8988T (cell line): ENCODE data around the gene CNGA3.
"Not testable (repeated sequence)": the region's sequence is repeated elsewhere in the genome, so short reads cannot be mapped to it uniquely, and the experiment has no call there.

Experiments
- DNase-seq: peaks from one replicate; pipeline ENCODE4 v3.0.0; 2011

The CNGA3 gene

DNA sequence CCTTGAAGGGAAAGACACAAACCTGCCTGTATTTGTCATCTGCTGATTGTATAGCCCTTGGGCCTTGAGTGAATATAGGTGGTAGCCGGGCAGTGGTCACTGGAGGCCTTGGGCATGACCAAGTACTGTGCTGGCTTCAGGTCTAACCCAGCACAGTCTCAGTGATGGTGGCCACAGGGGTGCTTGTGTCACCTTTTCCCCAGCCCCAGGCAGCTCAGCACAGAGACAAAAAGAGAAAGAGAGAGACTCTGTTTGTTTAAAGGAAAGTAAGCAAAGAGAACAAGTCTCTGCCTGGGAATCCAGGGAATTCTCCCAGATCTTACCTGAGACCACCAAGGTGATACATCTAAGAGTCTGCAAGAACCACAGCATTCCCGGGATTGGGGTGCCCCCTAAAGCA is 59.0 kb downstream of the CNGA3 start:
- no peak for DNase-seq

DNA sequence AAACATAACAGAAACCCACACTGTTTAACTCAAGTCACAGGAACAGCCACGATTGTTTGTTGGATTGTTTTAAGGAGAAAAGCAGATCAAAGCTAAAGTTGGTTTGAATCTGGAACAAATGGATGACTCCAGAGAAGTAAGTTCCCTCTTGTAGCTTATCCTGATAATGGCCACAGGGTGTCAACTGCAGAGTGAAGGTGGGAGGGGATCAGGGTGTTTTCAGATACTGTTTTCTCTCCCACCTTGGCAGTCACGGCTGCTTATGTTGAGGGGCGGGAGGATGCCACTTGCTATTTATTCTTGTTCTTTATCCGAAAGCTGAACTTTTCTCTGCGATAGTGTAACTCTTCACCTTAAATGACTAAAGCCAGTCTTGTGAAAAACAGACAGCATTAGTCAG is 61.9 kb downstream of the CNGA3 start:
- no peak for DNase-seq

DNA sequence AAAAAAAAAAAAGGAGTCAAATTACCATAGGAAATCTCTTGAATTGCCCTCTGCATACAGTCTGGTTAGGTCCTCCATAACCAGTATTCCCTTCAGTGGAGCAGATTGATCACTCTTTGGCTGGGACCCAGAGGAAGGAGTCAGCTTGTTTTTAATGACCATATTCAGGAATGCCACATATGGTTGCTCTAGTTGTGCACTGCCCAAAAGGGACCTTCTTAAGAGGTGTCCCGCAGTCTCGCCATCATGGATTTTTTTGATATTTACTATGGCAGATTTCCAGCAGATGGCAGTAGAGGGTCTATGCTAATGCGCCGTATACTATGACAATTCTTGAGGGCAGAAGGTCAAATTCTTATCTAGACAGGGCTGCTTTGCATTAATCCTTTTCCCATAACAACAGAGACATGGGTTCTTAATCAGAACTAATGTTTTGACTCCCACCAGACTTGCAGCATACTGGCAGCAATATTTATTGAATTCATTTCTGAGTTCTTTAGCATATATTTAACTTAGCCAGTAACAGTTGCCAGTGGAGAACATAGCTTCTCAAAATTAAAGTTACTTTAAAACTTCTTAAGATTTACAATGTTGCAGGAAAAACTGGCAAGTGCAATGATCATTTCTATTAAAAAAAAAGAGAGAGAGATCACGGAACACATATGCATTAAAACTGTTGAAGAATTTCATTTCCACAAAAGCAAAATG is 66.6 kb downstream of the CNGA3 start:
- no peak for DNase-seq

DNA sequence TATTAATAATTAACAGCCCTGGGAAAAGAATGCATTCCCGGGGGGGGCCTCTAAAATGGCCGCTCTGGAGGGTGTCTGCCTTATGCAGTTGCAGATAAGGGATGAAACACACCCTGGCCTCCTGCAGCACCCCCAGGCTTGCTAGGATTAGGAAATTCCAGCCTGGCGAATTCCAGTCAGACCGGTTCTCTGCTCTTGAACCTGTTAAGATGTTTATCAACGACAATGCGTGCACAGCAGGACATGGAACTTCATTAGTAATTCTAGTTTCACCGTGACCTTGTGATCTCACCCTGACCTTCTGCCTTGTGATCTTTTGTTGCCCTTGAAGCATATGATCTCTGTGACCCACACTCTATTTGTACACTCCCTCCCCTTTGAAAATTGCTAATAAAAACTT is 68.0 kb downstream of the CNGA3 start:
- not testable (repeated sequence) for DNase-seq

DNA sequence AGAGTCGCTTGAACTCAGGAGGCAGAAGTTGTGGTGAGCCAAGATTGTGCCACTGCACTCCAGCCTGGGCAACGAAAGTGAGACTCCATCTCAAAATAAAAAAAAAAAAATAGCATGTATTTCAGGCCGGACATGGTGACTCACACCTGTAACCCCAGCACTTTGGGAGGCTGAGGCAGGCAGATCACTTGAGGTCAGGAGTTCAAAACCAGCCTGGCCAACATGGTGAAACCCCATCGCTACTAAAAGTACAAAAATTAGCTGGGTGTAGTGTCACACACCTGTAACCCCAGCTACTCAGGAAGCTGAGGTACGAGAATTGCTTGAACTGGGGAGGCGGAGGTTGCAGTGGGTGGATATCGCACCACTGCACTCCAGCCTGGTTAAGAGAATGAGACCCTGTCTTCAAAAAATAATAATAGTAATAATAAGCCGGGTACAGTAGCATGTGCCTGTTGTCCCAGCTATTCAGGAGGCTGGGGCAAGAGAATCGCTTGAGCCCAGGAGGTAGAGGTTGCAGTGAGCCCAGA is 69.5 kb downstream of the CNGA3 start:
- DNase-seq, result not testable (repeated sequence)

DNA sequence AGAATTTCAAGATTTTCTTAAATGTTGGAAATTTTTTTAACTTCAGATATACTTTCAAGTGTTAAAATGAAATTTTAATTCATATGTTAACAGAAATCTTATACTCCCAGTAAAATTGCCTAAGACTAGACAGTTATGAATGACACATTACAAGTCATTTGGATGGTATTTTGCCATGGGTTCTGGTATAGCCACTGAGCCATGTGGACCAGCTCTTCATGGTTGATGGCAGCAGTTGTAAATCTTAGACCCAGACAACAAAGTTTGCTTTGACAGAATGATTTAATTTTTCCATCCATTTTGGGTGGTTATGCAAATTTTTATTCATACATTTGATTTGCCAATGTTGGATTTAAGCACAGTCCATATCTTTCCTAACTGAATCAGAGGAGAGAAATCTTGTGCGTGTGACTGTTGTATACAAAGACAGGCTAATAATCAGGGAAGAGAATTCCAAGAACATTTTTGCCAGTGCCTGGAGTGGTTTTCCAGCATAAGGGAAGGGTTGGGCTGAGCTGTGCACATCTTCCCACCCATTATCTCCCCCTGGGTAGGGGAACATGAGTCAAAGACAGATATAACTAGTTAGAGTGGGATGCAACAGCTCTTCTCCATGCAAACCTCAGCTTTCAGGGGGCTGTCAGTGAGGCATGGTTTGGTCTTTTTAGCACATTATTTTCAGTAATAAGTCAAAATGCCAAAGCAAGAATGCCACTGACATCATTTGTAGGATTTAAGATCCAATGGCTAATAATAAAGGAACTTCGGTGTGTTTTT is 70.3 kb downstream of the CNGA3 start:
- no peak for DNase-seq

DNA sequence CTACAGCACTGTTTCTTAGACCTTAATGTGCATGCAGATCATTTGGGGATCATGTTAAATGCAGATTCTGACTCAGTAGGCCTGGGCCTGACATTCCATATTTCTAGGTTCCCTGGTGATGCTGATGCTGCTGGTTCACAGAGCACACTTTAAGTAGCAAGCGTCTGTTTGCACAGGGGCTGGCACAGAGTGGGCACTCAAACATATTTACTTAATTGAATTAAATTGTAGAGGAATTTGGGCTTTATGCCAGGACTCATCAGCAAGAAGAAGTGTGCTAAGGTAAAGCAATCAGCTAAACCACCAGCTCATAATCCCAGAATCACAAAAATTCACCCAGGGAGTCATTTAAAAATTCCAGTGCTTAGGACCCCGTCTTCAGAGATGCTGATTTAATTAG is 73.3 kb downstream of the CNGA3 start:
- DNase-seq, result no peak

DNA sequence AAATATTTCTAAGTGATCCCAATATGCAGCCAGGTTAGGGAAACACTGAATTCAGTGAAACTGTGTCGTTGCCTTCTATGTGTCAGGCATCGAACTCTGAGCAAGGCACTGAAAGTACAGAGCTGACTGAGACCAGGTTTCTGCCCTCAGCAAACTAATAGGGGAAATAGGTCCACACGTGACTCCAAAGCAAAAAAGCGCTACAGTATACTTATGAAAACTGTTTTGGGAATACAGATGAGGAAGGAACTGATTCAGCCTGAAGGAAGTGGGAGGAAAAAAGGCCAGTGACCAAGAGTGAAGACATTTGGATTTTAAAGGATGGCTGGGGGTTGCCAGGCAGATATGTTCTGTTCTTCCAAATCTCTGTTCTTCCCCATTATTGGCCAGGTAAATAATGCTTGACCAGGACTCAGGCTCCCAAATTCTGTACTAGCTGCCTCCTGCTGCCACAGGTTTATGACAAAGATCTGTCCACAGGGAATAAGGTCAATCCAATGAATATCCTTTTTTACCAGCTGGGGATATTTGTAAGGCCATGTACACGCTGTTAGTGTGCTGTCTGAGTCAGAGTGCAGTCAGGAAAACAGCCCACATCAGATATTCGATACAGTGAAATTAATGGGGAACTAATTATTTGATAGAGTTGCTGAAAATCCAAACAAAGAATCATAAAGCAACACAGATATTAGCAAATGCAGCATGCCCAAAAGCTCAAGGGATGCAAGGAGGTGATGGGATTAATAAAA is 73.9 kb downstream of the CNGA3 start:
- DNase-seq, result no peak

DNA sequence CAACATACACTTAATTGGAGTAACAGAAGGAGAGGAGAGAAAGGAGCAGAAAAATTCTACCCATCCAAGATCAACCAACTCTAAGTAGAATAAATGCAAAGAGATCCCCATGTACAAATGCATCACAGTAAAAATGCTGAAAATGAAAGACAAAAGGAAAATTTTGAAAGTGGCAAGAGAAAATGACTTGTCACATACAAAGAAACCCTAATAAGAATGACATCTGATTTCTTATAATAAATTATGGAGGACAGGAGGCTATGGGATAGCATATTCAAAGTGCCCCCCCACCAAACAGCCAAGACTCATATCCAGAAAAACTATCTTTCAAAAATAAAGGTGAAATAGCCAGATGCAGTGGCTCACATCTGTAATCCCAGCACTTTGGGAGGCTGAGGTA is 76.2 kb downstream of the CNGA3 start:
- no peak for DNase-seq

DNA sequence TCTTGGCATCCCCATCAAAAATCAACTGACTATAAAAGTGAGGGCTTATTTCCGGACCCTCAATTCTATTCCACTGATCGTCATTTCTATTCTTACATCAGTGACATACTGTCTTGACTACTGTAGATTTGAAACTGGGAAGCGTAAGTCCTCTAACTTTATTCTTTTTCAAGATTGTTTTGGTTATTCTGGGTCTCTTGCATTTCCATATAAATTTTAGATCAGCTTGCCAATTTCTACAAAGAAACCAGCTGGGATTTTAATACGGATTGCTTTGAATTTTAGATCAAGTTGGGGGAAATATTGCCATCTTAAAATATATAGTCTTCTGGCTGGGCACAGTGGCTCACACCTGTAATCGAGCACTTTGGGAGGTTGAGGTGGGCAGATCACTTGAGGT is 80.5 kb downstream of the CNGA3 start:
- DNase-seq, result no peak

DNA sequence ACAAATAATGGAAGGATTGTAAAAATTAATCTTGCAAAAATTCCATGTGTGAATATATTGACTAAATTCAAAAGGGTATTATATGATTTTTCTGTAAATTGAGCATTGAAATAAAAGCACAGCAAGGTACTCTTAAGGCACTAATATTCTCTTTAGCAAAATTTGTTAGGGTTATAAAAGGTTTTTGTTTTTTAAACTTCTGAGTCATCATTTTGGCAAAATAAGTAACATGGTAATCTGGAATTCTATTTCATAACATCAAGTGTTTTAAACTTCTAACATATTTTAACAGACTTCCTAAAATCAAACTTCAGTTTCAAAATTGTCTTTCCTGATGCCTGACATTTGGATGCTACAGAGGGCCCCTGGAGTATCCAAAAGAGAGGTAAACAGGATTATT is 85.9 kb downstream of the CNGA3 start:
- no peak for DNase-seq

DNA sequence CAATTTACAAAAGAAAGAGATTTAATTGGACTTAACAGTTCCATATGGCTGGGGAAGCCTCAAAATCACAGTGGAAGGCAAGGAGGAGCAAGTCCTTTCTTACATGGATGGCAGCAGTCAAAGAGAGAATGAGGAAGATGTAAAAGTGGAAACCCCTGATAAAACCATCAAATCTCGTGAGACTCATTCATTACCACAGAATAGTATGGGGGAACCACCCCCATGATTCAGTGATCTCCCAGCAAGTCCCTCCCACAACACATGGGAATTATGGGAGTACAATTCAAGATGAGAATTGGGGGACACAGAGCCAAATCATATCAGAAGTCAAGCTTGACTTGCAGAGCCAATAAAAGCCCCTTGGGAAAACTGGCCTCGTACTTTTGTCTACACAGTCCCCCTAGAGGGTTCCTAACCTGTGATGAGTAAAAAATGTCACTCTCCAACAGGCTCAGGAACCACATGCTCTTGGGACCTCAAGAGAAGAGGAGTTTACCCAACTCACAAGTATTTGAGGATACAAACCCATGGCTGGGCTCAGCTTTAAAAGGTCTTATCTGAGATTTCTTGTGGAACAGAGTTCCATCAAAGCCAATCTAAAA is 87.2 kb downstream of the CNGA3 start:
- no peak for DNase-seq

DNA sequence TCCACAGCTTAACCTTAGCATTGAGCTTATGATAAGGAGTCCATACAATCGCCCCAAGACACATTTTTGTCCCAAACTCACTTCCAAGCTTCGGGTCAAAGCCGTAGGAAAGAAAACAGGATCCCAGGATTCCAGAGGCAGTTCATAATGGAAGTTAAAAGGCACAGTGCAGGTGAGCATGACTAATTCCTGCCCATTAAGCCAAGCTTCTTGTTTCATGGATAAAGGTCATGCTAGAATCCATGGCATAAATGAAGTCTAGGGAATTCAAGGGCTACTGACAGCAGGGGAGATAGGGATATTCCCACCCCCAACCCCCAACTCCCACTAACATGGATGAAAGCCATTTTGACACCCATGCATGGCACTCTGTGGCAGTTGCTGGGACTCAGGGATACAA is 88.2 kb downstream of the CNGA3 start:
- DNase-seq, result no peak

DNA sequence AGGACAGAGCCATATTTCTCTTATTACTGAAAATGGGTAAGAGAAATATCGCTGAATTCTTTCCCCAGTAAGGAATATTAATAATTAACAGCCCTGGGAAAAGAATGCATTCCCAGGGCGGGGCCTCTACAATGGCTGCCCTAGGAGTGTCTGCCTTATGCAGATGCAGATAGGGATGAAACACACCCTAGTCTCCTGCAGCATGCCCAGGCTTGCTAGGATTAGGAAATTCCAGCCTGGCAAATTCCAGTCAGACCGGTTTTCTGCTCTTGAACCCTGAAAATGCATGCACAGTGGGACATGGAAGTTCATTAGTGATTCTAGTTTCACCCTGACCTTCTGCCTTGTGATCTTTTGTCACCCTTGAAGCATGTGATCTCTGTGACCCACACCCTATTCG is 89.4 kb downstream of the CNGA3 start:
- DNase-seq, result not testable (repeated sequence)

DNA sequence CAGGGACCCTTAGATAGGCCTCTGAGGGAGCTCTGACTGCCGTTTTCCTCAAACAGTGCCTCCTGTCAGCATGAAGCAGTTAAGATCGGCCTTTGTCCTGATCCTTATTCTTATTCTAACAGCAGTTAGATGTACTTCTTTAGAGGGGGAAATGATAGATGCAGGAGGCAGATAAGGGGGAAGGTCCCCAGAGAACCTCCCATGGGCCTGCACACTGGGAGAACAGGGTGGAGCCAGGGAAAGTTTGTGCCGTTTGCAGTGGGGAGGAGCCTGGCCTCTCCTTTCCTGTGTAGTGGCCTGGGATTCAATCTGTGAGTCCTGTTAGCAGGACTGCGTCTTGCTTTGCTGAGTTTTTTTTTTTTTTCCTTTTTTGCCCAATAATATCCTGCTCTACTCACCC is 90.5 kb downstream of the CNGA3 start:
- DNase-seq, result no peak

DNA sequence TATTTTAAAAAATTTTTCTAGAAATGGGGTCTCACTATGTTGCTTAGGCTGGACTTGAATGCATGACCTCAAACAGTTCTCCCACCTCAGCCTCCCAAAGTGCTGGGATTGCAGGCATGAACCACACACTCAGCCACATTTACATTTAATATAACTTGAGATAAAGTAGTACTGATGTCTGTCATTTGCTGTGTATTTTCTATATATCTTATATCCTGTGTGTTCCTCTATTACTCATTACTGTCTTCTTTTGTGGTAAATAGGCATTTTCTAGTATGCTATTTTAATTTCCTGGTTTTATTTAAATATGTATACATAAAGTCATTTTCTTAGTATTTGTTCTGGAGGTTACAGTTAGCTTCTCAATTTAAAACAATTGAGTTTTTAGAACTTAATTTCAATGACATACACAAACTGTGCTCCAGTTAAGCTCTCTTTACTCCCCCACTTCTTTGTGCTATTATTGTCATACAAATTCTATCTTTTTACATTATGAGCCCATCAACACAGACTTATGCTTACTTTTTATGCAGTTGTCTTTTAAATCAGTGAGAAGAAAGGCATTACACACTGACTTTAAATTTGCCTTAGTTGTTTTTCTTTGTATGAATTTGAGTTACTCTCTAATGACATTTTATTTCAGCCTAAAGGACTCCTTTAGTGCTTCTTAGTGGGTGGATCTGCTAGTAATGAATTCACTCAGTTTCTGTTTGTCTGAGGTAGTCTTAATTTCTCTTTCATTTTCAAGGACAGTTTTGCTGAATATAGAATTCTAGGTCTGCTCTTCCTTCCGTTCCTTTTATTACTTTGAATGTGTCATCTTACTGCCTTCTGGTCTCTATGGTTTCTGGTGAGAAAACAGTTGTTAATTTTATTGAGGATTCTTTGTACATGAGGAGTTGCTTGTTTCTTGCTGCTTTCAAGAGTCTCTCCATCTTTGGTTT is 92.2 kb downstream of the CNGA3 start:
- DNase-seq, result no peak

DNA sequence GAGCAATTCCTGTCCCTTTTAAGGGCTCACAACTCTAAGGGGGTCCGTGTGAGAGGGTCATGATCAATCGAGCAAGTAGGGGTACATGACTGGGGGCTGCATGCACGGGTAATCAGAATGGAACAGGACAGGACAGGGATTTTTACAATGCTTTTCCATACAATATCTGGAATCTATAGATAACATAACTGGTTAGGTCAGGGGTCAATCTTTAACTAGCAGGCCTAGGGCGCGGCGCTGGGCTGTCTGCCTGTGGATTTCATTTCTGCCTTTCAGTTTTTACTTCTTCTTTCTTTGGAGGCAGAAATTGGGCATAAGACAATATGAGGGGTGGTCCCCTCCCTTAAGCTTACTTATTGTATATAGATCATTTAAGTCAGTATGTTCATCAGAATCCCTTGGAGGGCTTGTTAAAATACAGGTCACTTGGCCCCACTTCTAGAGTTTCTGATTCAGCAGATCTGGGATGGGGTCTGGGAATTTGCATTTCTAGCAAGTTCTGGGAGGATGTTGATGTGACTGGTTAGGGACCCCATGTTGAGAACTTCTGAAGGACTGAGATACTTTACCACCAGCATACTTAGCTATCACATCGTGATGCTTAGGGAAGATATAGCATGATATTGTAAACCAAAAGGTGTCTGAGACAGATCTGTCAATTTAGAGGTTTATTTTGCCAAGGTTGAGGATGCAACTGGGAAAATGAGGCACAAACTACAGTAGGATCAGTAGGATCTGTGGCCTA is 95.6 kb downstream of the CNGA3 start:
- no peak for DNase-seq

DNA sequence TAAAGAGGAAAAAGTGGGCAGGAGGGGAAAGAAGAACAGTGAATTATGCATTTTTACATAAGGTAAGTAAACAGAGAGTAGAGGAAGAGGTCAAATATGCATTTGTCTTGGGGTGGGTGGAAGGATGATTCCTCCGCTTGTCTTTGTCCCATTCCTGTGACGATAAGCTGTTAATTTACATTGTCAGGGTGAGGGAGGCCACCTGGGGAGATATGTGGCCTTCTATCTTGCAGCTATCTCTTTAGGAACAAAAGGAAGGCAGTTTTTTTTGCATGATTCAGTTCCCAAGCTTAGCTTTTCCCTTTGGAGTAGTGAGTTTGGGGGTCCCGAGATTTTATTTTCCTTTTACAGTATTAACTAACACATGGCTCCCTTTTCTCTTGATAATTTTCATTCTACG is 96.2 kb downstream of the CNGA3 start:
- no peak for DNase-seq

DNA sequence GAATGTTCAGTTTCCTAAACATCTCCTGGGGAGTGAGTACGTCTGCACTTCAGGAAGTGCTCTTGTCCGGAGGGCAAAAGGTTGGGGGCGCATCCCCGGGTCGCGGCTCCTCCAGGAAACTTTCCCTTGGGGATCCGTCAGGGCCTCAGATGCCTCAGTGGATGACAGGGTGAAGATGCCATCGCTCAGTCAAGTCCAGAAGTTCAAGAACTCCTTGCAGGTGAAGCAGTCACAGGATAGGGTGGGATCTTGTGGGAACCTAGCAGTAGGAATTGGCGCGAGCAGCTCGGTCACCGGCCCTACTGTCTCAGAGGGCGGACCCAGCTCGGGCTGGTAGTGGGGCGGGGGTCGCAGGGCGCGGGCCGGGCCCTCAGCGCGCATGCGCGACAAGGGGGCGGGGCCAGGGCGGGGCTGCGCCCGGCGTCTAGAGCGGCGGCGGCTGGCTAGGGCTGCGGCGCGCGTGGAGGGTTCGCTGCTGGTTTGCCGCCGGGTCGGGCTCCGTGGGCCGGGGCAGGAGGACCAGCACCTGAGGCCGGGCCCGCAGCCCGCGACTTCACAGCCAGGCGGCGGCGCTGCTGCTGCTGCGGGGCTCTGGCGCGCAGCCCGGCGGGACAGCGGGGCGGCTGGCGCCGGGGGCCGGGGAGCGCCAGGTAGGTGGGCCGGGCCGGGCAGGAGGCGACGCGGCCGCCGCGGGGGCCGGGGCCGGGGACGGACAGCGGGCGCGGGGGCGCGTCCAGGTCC is 98.3 kb downstream of the CNGA3 start, which contains the start of gene INPP4A:
Gene INPP4A (plus strand): TSS at position 423 of the 741 bp plus-strand sequence. CDS start 75,191 bp downstream, outside the sequence.
- peak; percentile 65 for DNase-seq

DNA sequence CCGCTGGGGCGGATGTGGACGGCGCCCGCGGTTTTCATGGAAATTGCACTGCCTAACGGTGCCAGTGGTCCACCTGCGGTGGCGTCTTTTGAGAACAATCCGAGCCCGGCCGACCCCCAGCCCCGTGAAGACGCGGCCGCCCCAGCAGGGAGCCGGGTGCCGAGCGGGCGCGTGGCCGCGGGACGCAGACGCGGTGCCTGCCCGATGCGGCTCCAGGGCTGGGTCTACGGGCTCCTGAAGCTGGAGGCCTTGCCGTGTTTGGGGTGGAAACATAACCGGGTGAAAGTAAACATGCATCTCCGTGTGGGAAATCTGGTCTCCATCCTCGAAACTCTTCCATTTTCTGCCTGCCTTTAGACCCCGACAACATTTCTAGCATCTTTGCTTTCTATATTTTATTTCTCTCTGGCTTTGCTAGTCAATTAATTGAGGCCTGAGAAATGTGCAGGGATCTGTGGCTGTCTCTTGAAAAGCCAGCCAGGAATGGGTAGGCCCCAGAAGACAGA is 99.0 kb downstream of the CNGA3 start:
- DNase-seq, result no peak
